ENCODE measurements around the gene OR14I1.
"Not testable (repeated sequence)": the region's sequence is repeated elsewhere in the genome, so short reads cannot be mapped to it uniquely, and the experiment has no call there.

OR14I1 gene

DNA sequence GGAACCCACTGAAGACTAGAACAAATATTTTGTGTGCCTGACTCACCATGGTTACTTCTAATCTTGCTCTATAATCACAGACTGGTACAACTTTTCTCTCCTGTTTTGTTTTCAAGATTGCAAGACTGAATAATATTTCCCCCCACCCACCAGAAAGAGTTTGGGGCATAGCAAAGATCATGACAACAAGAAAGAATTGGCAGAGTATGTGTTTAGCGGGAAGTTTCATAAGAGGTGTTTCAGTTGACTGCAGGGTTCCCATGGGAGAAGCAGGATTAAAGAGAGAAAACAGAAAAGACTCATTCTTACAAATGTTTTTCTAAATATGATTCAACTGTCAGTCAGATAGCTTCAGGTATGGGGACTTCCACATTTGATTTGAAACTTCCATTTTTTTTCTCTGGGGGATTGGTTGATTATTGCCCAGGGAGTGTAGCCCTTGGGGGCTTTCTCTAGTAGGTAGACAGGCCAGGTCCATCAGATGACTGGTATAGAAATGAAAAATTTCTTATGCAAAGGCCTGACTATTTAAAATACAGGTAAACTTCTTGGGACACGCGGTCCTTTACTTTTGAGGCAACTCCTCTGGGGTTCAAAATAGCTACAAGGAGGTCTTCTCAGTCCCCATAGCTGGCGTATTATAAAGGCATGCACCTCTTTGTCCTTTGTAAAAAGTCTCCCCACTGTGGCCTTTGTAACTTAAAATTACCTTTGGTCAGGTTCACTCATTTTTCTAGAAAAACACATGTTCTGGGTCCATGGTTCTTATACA, 13.9 kb downstream of the OR14I1 start:
- no peak for DNase-seq (ENCODE audit: extremely low read depth, low read depth)
- TF ChIP-seq, protein P1, sequence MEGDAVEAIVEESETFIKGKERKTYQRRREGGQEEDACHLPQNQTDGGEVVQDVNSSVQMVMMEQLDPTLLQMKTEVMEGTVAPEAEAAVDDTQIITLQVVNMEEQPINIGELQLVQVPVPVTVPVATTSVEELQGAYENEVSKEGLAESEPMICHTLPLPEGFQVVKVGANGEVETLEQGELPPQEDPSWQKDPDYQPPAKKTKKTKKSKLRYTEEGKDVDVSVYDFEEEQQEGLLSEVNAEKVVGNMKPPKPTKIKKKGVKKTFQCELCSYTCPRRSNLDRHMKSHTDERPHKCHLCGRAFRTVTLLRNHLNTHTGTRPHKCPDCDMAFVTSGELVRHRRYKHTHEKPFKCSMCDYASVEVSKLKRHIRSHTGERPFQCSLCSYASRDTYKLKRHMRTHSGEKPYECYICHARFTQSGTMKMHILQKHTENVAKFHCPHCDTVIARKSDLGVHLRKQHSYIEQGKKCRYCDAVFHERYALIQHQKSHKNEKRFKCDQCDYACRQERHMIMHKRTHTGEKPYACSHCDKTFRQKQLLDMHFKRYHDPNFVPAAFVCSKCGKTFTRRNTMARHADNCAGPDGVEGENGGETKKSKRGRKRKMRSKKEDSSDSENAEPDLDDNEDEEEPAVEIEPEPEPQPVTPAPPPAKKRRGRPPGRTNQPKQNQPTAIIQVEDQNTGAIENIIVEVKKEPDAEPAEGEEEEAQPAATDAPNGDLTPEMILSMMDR (IDR thresholded peaks at IDR 0.05; ENCODE audit: low read depth, low read length), result no peak

DNA sequence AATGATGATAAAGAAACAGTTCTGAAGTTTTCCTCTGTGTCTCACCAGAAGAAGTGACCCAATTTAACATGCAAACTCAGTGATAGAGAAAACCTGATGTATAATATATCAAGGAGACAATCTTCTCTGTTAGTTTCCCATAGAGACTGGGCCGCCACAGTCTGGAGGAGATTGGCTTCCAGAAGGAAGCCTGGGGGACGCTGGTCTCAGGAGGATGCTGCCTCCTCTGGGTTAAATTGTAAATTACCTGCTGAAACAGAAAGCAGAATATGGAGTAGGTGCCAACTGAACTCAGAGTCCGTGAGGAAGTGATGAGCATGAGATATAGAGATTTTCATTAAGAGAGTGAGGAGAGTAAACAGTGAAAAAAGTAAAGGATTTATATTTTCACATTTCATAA, 15.8 kb downstream of the OR14I1 start:
- DNase-seq (ENCODE audit: extremely low read depth, low read depth), result no peak

DNA sequence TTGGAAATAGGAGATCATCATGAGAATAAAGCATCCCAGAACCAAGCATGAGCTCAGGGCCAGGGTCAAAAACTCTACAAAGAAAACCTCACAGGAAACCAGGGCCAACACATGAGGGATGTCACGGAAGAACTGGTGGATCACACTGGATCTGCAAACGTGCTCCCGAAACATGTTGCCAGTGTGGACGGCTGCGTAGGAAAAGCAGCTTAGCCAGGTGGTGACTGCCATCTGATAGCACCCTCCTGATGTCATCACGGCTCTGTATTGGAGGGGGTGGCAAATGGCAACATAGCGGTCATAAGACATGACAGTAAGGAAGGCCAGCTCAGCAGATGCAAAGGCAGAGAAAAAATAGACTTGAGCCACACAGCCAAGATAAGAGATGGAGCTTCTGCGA, 20.9 kb downstream of the OR14I1 start:
- DNase-seq (ENCODE audit: extremely low read depth, low read depth), result no peak
- TF ChIP-seq, protein P1 (IDR thresholded peaks at IDR 0.05; ENCODE audit: low read depth, low read length), result no peak

More for the DNA sequence above, 15.8 kb downstream of the OR14I1 start:
- TF ChIP-seq, protein P1 (IDR thresholded peaks at IDR 0.05; ENCODE audit: low read depth, low read length), result no peak

DNA sequence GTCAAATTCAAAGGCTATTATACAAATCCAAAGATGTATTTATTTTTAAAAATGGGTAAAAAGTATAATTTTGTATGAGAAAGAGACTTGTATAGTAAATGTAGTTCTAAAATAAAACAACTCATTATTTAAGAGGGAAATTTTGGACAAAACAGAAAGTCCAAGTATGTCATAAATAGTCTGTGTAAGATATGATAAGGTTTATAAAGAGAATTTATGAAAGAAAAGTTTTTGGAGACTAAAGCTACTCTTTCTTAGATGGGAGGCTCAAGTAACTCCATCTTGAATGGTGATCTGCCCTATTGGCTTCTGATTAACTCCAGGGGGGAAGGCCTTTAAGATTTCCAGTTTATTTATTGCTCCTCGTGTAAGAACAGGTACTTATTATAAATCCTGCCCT, 32.6 kb downstream of the OR14I1 start:
- DNase-seq (ENCODE audit: extremely low read depth, low read depth), result no peak
- TF ChIP-seq, protein P1 (IDR thresholded peaks at IDR 0.05; ENCODE audit: low read depth, low read length), result no peak

DNA sequence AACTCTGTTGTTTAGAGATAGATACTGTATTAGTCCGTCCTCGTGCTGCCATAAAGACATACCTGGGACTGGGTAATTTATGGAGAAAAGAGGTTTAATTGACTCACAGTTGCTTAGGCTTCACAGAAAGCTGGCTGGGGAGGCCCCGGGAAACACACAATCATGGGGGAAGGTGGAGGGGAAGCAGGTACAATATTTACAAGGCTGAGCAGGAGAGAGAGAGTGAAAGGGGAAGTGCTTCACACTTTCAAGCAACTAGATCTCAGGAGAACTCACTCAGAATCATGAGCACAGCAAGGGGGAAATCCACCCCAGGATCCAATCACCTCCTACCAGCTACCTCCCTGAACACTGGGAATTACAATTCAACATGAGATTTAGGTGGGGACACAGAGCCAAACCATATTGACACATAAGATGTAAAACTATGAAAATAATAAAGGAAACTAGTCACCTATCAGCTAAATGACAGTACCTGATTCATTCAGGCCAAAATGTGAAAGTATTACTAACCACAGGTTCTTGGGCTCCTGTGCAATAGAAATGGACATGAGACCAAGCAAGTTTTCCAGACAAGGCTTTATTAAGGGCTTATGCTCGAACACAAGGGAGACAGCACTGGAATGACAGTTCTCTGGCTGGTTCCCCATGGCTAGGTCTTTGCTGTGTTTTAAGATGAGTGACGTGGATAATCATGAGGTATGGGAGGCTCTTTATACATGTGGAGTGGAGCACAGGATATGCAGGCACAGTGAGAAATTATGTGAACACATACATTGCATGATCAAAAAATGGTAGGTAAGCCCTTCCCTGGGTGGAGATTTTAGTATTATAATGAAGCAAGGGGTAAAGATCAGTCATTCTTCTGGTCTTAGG, 38.9 kb downstream of the OR14I1 start:
- DNase-seq (ENCODE audit: extremely low read depth, low read depth), result not testable (repeated sequence)

DNA sequence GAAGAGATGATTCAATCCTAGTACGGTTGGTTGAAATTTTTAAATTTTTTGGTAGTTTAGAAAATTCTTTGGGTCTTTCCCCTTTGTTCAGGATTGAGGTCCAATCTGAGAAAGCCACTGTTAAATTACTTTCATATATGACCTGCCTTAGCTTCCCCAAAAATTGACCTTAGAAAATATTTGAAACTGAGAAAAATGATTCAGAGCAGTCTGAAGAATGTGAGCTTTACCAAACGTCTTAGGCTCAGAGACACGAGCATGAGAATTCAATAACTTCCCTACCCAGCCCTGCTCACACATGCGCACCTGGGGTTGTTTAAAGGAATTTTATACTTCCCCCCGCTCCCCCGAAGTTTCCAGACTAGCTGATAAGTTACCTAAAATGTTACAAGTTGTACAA, 45.8 kb downstream of the OR14I1 start:
- not testable (repeated sequence) for DNase-seq (ENCODE audit: extremely low read depth, low read depth)

DNA sequence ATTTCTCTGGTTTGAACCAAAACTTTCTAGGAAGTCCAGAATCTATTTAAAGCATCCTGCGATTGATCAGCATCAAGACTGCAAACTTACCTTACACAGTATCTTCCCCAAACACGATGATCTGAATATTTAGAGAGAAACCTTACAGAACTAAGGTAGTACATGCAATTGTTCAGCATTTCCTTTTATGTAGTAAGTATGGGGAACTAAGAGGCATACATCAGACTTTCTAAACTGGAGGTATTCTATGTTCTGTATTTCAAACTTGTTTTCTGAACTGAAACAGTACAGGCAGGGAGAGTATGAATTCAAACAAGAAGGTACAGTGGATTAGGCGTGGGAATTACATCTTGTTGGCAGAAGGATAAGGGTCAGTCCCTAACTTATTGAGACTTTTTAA, 47.2 kb downstream of the OR14I1 start, which contains the start of gene OR2T27:
Gene OR2T27 (minus strand): TSS at position 175 of the 400 bp plus-strand sequence. CDS start 4,644 bp downstream, outside the sequence.
- not testable (repeated sequence) for DNase-seq (ENCODE audit: extremely low read depth, low read depth)
